Hepatocyte (in vitro differentiated cells): Measurements from ENCODE around the gene NEB. TPM values are rescaled to one million over a fixed set of nuclear protein-coding genes. Genes with fewer than 3 reads are reported as not detected.
"Not testable (repeated sequence)": the region's sequence is repeated elsewhere in the genome, so short reads cannot be mapped to it uniquely, and the experiment has no call there.

Experiments used
- DNase-seq: peaks from one replicate; pipeline ENCODE4 v3.0.0-alpha.2; 2016; ENCODE audit warnings: low spot score
- H2AFZ ChIP-seq: fragments of 200-600 bp; sonication (generic); 2 replicates; pipeline ENCODE4 v1.6.0; 2016; ENCODE audit warnings: antibody characterized with exemption, mild to moderate bottlenecking
- H3K27ac ChIP-seq: fragments of 200-600 bp; sonication (generic); 2 replicates; pipeline ENCODE4 v1.5.1; 2016; ENCODE audit warnings: mild to moderate bottlenecking
- H3K27me3 ChIP-seq: fragments of 200-600 bp; sonication (generic); 2 replicates; pipeline ENCODE4 v1.6.1; 2016
- H3K36me3 ChIP-seq: fragments of 200-600 bp; sonication (generic); replicated peaks from 2 replicates; pipeline ENCODE4 v1.5.1; 2016; ENCODE audit warnings: low read depth; ENCODE audit not compliant: insufficient read depth
- H3K4me1 ChIP-seq: fragments of 200-600 bp; sonication (generic); 2 replicates; pipeline ENCODE4 v1.5.1; 2016; ENCODE audit warnings: mild to moderate bottlenecking, moderate library complexity; ENCODE audit not compliant: insufficient read depth
- H3K4me2 ChIP-seq: fragments of 200-600 bp; sonication (generic); 2 replicates; pipeline ENCODE4 v1.6.0; 2016
- H3K4me3 ChIP-seq: fragments of 200-600 bp; sonication (generic); 2 replicates; pipeline ENCODE4 v1.5.1; 2016; ENCODE audit warnings: mild to moderate bottlenecking
- H3K79me2 ChIP-seq: fragments of 200-600 bp; sonication (generic); 2 replicates; pipeline ENCODE4 v1.6.0; 2017; ENCODE audit warnings: mild to moderate bottlenecking
- H3K9me2 ChIP-seq: fragments of 200-600 bp; sonication (generic); replicated peaks from 2 replicates; pipeline ENCODE4 v1.6.0; 2017; ENCODE audit warnings: mild to moderate bottlenecking; ENCODE audit not compliant: insufficient read depth
- H3K9me3 ChIP-seq: fragments of 200-600 bp; sonication (generic); 2 replicates; pipeline ENCODE4 v1.5.1; 2016; ENCODE audit warnings: low read depth, mild to moderate bottlenecking
- H4K20me1 ChIP-seq: fragments of 200-600 bp; sonication (generic); 2 replicates; pipeline ENCODE4 v1.6.0; 2016; ENCODE audit warnings: mild to moderate bottlenecking; ENCODE audit not compliant: insufficient read depth, poor library complexity, severe bottlenecking
- CTCF ChIP-seq: fragments of 200-600 bp; sonication (generic); IDR thresholded peaks from 2 replicates; pipeline ENCODE4 v1.5.1; 2016; ENCODE audit warnings: antibody characterized with exemption, mild to moderate bottlenecking; ENCODE audit not compliant: poor library complexity
- WGBS: methylation state at CpG from one replicate; pipeline ENCODE4 v1.1.6; 2016; ENCODE audit warnings: low lambda C conversion rate; ENCODE audit errors: missing lambda C conversion rate; 5-methylcytosine and 5-hydroxymethylcytosine counted together
- polyA plus RNA-seq: library from polyadenylated mRNA; unstranded; fragments of >200 nt; fragmentation: Nextera tagmentation; extraction: Ambion mirVana; gene quantifications from 2 replicates; pipeline ENCODE4 v1.2.1, GENCODE V29; 2016
- total RNA-seq: library from RNA; depleted of rRNA; stranded (reverse); fragments of >200 nt; gene quantifications from 2 replicates; pipeline ENCODE4 v1.2.3, GENCODE V29; 2014

The NEB gene
- total and polyA plus RNA-seq, 2 experiments from 2014 or later: 0.75 to 2.2 TPM

GRCh38 chr2:151596903-151597608, 137.2 kb downstream of the NEB start:
- H3K79me2 ChIP-seq, H3K9me2 ChIP-seq, DNase-seq, H3K27ac ChIP-seq, H3K27me3 ChIP-seq, H3K36me3 ChIP-seq, H4K20me1 ChIP-seq, H2AFZ ChIP-seq, H3K4me1 ChIP-seq, H3K9me3 ChIP-seq, H3K4me3 ChIP-seq, H3K4me2 ChIP-seq: not testable (repeated sequence)
- no CpG with 5 or more reads among the region's 4 CpGs for WGBS

GRCh38 chr2:151591908-151592255, 142.4 kb downstream of the NEB start:
- not testable (repeated sequence) for H3K9me2 ChIP-seq, H2AFZ ChIP-seq, H3K79me2 ChIP-seq, H3K27me3 ChIP-seq, H3K9me3 ChIP-seq, H4K20me1 ChIP-seq, H3K4me1 ChIP-seq, H3K36me3 ChIP-seq, H3K4me3 ChIP-seq, H3K27ac ChIP-seq, H3K4me2 ChIP-seq, DNase-seq
- WGBS: 87% methylated on average over 4 of the region's 4 CpGs

GRCh38 chr2:151591250-151591907, 142.9 kb downstream of the NEB start:
- H3K9me3 ChIP-seq, H3K4me2 ChIP-seq, H3K36me3 ChIP-seq, H3K27ac ChIP-seq, H4K20me1 ChIP-seq, H3K4me3 ChIP-seq, H3K9me2 ChIP-seq, H3K27me3 ChIP-seq, H2AFZ ChIP-seq, H3K79me2 ChIP-seq, H3K4me1 ChIP-seq, DNase-seq: not testable (repeated sequence)
- 37% methylated on average over 5 of the region's 5 CpGs for WGBS
- peak; percentile 25 for TF ChIP-seq CTCF

- not testable (repeated sequence) for H3K9me2 ChIP-seq, H3K27me3 ChIP-seq, H2AFZ ChIP-seq, H4K20me1 ChIP-seq, H3K4me1 ChIP-seq, H3K4me2 ChIP-seq, H3K4me3 ChIP-seq, H3K36me3 ChIP-seq, H3K79me2 ChIP-seq, DNase-seq, H3K9me3 ChIP-seq, H3K27ac ChIP-seq
- WGBS: 89% methylated on average over 3 of the region's 5 CpGs
These were observed 153.0 kb downstream of the NEB start for GRCh38 chr2:151581300-151581699.

GRCh38 chr2:151580697-151581096, 153.6 kb downstream of the NEB start:
- H3K9me3 ChIP-seq, H4K20me1 ChIP-seq, H3K4me3 ChIP-seq, H3K27me3 ChIP-seq, DNase-seq, H2AFZ ChIP-seq, H3K27ac ChIP-seq, H3K79me2 ChIP-seq, H3K4me2 ChIP-seq, H3K4me1 ChIP-seq, H3K36me3 ChIP-seq, H3K9me2 ChIP-seq: not testable (repeated sequence)
- no CpG with 5 or more reads among the region's 4 CpGs for WGBS
